ENCODE measurements around the gene HERC4. TPM values are rescaled to one million over a fixed set of nuclear protein-coding genes. Genes with fewer than 3 reads are reported as not detected.
"Not testable (repeated sequence)": the region's sequence is repeated elsewhere in the genome, so short reads cannot be mapped to it uniquely, and the experiment has no call there.

HERC4 gene
- polyA plus RNA-seq, 1 experiment: 23.4 TPM

DNA sequence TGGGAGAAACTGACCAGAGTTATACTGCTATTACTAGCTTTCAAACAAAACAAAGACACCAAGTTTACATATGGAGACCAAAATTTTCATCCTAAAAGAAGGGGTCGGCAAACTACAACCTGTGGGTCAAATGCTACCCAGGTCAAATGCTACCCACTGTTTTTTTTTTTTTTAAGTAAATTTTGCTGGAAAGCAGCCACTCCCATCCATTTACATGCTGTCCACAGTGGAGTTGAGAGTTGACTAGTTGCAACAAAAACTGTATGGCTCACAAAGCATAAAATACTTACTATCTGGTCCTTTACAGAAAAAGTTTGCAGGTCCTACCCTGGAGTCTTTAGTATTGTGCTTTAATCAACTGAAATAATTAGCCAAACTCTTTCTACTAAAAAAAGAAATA lies 99.2 kb downstream of the HERC4 start:
- ChIA-PET CTCF (interaction anchor here (1.2 to 1.4 kb wide), 2 partner anchors 14 to 16 kb away, joined by 3 read pairs; no protein-coding TSS in a partner anchor), POLR2A (interaction anchor here (0.6 kb wide), 1 partner anchor 41 kb away, joined by 8 read pairs; no protein-coding TSS in a partner anchor)
- H3K36me3 ChIP-seq (ENCODE audit: control insufficient read depth, insufficient read depth, low read length): peaks cover 19% of the 10 kb centered on the region
- DNase-seq (ENCODE audit: low read depth): no peak
- no peak overlapping the region for H3K4me3 ChIP-seq (ENCODE audit: low read depth, low read length)
- TF ChIP-seq, protein P1, sequence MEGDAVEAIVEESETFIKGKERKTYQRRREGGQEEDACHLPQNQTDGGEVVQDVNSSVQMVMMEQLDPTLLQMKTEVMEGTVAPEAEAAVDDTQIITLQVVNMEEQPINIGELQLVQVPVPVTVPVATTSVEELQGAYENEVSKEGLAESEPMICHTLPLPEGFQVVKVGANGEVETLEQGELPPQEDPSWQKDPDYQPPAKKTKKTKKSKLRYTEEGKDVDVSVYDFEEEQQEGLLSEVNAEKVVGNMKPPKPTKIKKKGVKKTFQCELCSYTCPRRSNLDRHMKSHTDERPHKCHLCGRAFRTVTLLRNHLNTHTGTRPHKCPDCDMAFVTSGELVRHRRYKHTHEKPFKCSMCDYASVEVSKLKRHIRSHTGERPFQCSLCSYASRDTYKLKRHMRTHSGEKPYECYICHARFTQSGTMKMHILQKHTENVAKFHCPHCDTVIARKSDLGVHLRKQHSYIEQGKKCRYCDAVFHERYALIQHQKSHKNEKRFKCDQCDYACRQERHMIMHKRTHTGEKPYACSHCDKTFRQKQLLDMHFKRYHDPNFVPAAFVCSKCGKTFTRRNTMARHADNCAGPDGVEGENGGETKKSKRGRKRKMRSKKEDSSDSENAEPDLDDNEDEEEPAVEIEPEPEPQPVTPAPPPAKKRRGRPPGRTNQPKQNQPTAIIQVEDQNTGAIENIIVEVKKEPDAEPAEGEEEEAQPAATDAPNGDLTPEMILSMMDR (IDR thresholded peaks at IDR 0.05; ENCODE audit: insufficient read depth, low read depth, low read length): no peak
- no peaks in the 10 kb centered on the region for H3K27me3 ChIP-seq (ENCODE audit: control insufficient read depth, insufficient read depth, low read length)

DNA sequence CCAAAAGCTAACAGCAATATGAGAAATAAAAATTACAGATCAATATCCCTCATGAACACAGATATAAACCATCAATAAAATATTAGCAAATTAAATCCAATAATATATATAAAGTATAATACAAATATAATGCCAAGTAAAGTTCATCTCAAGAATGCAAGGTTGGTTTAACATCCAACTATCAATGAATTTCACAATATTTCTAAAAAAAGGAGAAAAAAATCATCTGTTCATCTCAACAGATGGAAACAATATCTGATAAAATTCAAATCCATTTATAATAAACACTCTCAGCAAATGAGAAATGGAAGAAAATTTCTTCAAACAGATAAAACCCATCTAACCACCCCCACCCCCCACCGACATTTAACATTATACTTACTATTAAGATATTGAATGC lies 103.8 kb downstream of the HERC4 start:
- TF ChIP-seq, protein P1 (IDR thresholded peaks at IDR 0.05; ENCODE audit: insufficient read depth, low read depth, low read length): no peak
- H3K27me3 ChIP-seq (ENCODE audit: control insufficient read depth, insufficient read depth, low read length): no peaks in the 10 kb centered on the region
- POLR2A ChIA-PET: no interaction called here
- CTCF ChIA-PET: no interaction called here
- H3K4me3 ChIP-seq (ENCODE audit: low read depth, low read length): no peak overlapping the region
- DNase-seq (ENCODE audit: low read depth): no peak
- peaks cover 14% of the 10 kb centered on the region for H3K36me3 ChIP-seq (ENCODE audit: control insufficient read depth, insufficient read depth, low read length)

DNA sequence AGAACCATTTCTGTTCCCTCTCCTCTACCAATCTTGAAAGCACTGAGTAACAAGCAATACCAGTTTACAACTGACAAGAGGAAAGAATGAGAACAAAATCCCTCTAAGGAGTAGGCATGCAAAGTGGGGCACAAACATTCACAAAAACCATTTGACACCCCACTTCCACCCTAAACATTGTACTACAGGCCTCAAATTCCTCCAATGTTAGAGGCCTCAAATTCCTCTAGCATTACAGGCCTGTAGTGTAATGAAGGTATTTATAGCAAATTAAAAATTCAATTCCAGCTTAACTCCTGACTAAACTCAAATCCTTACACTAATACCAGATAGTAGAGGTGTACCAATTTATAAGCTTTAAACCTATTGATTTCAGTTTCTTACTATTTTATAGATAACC lies 105.2 kb downstream of the HERC4 start:
- no peak for DNase-seq (ENCODE audit: low read depth)
- peaks cover 14% of the 10 kb centered on the region for H3K36me3 ChIP-seq (ENCODE audit: control insufficient read depth, insufficient read depth, low read length)
- ChIA-PET CTCF (no interaction called here), POLR2A (no interaction called here)
- TF ChIP-seq, protein P1 (IDR thresholded peaks at IDR 0.05; ENCODE audit: insufficient read depth, low read depth, low read length): no peak
- no peaks in the 10 kb centered on the region for H3K27me3 ChIP-seq (ENCODE audit: control insufficient read depth, insufficient read depth, low read length)
- no peak overlapping the region for H3K4me3 ChIP-seq (ENCODE audit: low read depth, low read length)

DNA sequence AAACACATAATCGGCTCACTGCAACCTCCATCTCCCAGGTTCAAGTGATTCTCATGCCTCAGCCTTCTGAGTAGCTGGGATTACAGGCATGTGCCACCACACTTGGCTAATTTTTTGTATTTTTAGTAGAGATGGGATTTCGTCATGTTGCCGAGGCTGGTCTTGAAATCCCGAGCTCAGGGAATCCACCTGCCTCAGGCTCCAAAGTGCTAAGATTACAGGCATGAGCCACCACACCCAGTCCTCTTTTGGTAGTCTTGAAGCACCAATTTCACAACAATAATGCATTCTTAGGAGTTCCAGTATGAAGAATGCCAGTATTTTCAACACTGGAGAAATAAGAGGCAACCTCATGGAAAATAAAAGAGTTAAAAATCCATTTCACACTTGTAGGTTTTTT lies 109.0 kb downstream of the HERC4 start:
- POLR2A ChIA-PET; H3K4me3 ChIP-seq (ENCODE audit: low read depth, low read length); DNase-seq (ENCODE audit: low read depth); CTCF ChIA-PET; H3K27me3 ChIP-seq (ENCODE audit: control insufficient read depth, insufficient read depth, low read length); H3K36me3 ChIP-seq (ENCODE audit: control insufficient read depth, insufficient read depth, low read length): not testable (repeated sequence)

DNA sequence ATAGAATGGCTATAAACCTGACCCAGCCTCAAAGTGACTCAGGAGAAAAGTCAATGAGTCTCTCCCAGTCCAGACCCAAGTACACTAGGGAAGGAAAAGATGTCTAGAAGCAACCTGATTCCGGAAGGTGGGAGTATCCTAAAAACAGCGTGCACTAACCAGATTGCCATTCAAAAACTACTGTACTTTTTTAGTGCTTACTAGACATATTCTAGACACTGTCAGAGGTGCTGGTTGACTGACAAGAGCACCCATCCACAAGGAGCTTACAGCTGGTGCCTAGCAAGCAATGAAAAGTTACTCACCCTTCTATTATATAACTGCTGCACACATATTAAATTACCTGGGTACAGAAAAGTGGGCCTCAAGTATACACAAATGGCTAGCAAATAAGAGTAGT lies 109.6 kb downstream of the HERC4 start:
- TF ChIP-seq, protein P1 (IDR thresholded peaks at IDR 0.05; ENCODE audit: insufficient read depth, low read depth, low read length): no peak
- peaks cover 11% of the 10 kb centered on the region for H3K36me3 ChIP-seq (ENCODE audit: control insufficient read depth, insufficient read depth, low read length)
- H3K27me3 ChIP-seq (ENCODE audit: control insufficient read depth, insufficient read depth, low read length): no peaks in the 10 kb centered on the region
- DNase-seq (ENCODE audit: low read depth): no peak
- ChIA-PET CTCF (no interaction called here), POLR2A (no interaction called here)
- H3K4me3 ChIP-seq (ENCODE audit: low read depth, low read length): no peak overlapping the region

DNA sequence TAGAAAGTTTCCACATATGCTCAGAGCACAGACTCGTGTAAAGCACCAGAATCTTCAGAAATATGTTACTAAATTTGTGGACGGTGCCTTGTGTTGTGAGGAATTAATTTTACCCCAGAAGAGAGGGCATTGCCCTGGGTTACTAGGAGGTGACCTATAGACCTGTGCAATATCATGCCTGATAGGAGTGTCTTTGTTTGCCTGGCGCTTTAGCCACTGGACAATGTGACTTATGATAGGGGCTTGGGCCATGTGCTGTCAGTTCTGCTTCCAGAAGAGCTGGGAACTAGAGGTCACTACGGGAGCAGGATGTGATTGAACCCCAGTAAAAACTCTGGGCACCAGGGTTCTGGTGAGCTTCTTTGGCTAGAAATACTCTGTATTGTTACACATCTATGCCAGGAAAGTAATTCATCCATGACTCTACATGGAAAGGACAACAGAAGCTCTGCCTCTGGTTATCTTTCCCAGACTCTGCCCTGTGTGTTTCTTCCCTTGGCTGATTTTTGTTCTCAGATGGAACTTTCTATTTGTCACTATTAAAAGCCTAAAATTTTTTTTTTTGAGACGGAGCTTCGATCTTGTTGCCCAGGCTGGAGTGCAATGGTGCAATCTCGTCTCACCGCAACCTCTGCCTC lies 115.1 kb downstream of the HERC4 start:
- no peaks in the 10 kb centered on the region for H3K27me3 ChIP-seq (ENCODE audit: control insufficient read depth, insufficient read depth, low read length)
- peaks cover 4% of the 10 kb centered on the region for H3K36me3 ChIP-seq (ENCODE audit: control insufficient read depth, insufficient read depth, low read length)
- H3K4me3 ChIP-seq (ENCODE audit: low read depth, low read length): no peak overlapping the region
- CTCF ChIA-PET: interaction anchor here (0.8 to 1.5 kb wide), 2 partner anchors 8 to 28 kb away, joined by 3 to 4 read pairs; no protein-coding TSS in a partner anchor
- TF ChIP-seq, protein P1 (IDR thresholded peaks at IDR 0.05; ENCODE audit: insufficient read depth, low read depth, low read length): no peak
- POLR2A ChIA-PET: no interaction called here
- DNase-seq (ENCODE audit: low read depth): no peak

All from BJ (cell line).